K562 (cell line): Measurements from ENCODE around the gene HCRTR2. TPM values are rescaled to one million over a fixed set of nuclear protein-coding genes. Genes with fewer than 3 reads are reported as not detected.

Source experiments
- ATAC-seq: fragments of 200-7000 bp; cut with Tn5 transposase; 3 replicates; pipeline ENCODE4 v1.9.1; 2020; ENCODE audit warnings: moderate library complexity
- BruUV-seq: library from RNA; stranded (reverse); fragments of 400-500 nt; replicated peaks from 2 replicates; lab custom pipeline; 2021; lab: Mats Ljungman, UMichigan
- CTCF ChIA-PET: fragments of 300-600 bp; formaldehyde crosslinking; extraction: SDS; loops from one replicate; lab custom pipeline; 2021; ENCODE audit warnings: low intra/inter-chr PET ratio; lab: Yijun Ruan, JAX
- POLR2A ChIA-PET: fragments of 300-600, 350-650 bp; sonication (Branson Sonifier 250); formaldehyde crosslinking; extraction: SDS; loops from one replicate; lab custom pipeline; 2021; ENCODE audit warnings: antibody characterized with exemption, inconsistent platforms; lab: Yijun Ruan, JAX
- DNase-seq, 4 experiments: peaks; one replicate each; pipeline versions ENCODE4 v3.0.0 to v3.0.0-alpha.2; 2011 to 2018; ENCODE audit warnings: low spot score in 3 of 4, mixed read lengths in 3 of 4; ENCODE audit errors: extremely low read depth in 1 of 4
- FAIRE-seq: peaks from 2 replicates; lab custom pipeline; 2011; peaks lifted over from hg19 to GRCh38; lab: Jason Lieb, UNC
- H2AFZ ChIP-seq: 2 replicates; pipeline ENCODE4 v1.6.0; 2011; ENCODE audit warnings: low read depth, low read length, control low read depth, inconsistent platforms
- H3K27ac ChIP-seq: fragments of 200-600 bp; 3 replicates; pipeline ENCODE4 v1.8.0; 2011; ENCODE audit warnings: low read depth, mild to moderate bottlenecking, control low read depth, inconsistent platforms, low read length, moderate library complexity, mixed read lengths; ENCODE audit errors: extremely low read depth
- H3K27me3 ChIP-seq, 2 experiments: fragments of 300-600 bp in 1 of 2; 2 replicates in 1 of 2; 3 replicates in 1 of 2; pipeline versions ENCODE4 v1.6.0 to v1.8.0; 2011; ENCODE audit warnings: inconsistent platforms in 2 of 2, low read length in 2 of 2, mild to moderate bottlenecking in 1 of 2, mixed read lengths in 1 of 2, moderate library complexity in 1 of 2; ENCODE audit not compliant: control insufficient read depth in 2 of 2, insufficient read depth in 2 of 2
- H3K36me3 ChIP-seq: fragments of 300-600 bp; 3 replicates; pipeline ENCODE4 v1.8.0; 2011; ENCODE audit warnings: mild to moderate bottlenecking, low read length, inconsistent platforms; ENCODE audit not compliant: control insufficient read depth, insufficient read depth
- H3K4me1 ChIP-seq, 2 experiments: fragments of 200-600 bp in 1 of 2; replicated peaks in 1 of 2; 2 replicates in 1 of 2; 3 replicates in 1 of 2; pipeline versions ENCODE4 v1.5.1 to v1.8.0; 2011; ENCODE audit warnings: inconsistent platforms in 2 of 2, low read length in 2 of 2, mild to moderate bottlenecking in 1 of 2, mixed read lengths in 1 of 2, moderate library complexity in 1 of 2; ENCODE audit not compliant: control insufficient read depth in 2 of 2, insufficient read depth in 2 of 2
- H3K4me2 ChIP-seq: 2 replicates; pipeline ENCODE4 v1.6.1; 2011; ENCODE audit warnings: low read length, control low read depth, inconsistent platforms, mixed read lengths; ENCODE audit not compliant: insufficient read depth
- H3K4me3 ChIP-seq: fragments of 200-600 bp; sonication (generic), shearing (Covaris generic); 2 replicates; pipeline ENCODE4 v1.5.1; 2016; ENCODE audit warnings: control low read depth, inconsistent platforms
- H3K79me2 ChIP-seq: fragments of 200-600 bp; 3 replicates; pipeline ENCODE4 v1.8.0; 2011; ENCODE audit warnings: low read length, inconsistent platforms; ENCODE audit not compliant: control insufficient read depth, insufficient read depth
- H3K9ac ChIP-seq, 2 experiments: 2 replicates each; pipeline versions ENCODE4 v1.6.0 to v1.6.1; 2011; ENCODE audit warnings: low read depth in 2 of 2, low read length in 2 of 2, control low read depth in 1 of 2, inconsistent platforms in 1 of 2, mild to moderate bottlenecking in 1 of 2, mixed read lengths in 1 of 2; ENCODE audit not compliant: insufficient read depth in 1 of 2
- H3K9me1 ChIP-seq: one replicate; pipeline ENCODE4 v1.6.0; 2011; ENCODE audit warnings: inconsistent platforms, mild to moderate bottlenecking, low read length, moderate library complexity; ENCODE audit not compliant: control insufficient read depth, insufficient read depth
- H3K9me3 ChIP-seq: replicated peaks from 2 replicates; pipeline ENCODE4 v1.5.1; 2011; ENCODE audit warnings: low read depth, low read length, inconsistent platforms; ENCODE audit not compliant: control insufficient read depth, insufficient read depth
- H4K20me1 ChIP-seq: replicated peaks from 2 replicates; pipeline ENCODE4 v1.6.1; 2011; ENCODE audit warnings: low read length, inconsistent platforms, mixed read lengths; ENCODE audit not compliant: control insufficient read depth, insufficient read depth
- BDP1 ChIP-seq: IDR thresholded peaks from 3 replicates; pipeline ENCODE4 v1.6.1; 2011; ENCODE audit not compliant: insufficient read length, insufficient read depth
- CTCF ChIP-seq, 3 experiments: IDR thresholded peaks in 2 of 3; conservative IDR thresholded peaks in 1 of 3; 2 replicates each; pipeline ENCODE4 v1.5.1; 2011 to 2012; ENCODE audit warnings: low read length in 3 of 3, mild to moderate bottlenecking in 3 of 3, control low read depth in 2 of 3, improper control_type of control experiment in 1 of 3, inconsistent platforms in 1 of 3, low read depth in 1 of 3, mixed read lengths in 1 of 3, moderate library complexity in 1 of 3; ENCODE audit not compliant: insufficient read depth in 2 of 3
- FUS ChIP-seq: fragments of 200-400 bp; formaldehyde crosslinking; optimal IDR thresholded peaks from 2 replicates; pipeline ENCODE3; 2017; ENCODE audit warnings: low read depth, low read length
- KHSRP ChIP-seq: fragments of 450-650 bp; IDR thresholded peaks from 2 replicates; pipeline ENCODE4 v1.6.1; 2017
- MXI1 ChIP-seq: IDR thresholded peaks from 2 replicates; pipeline ENCODE4 v1.6.1; 2011; ENCODE audit warnings: low read depth, mild to moderate bottlenecking, improper control_type of control experiment, low read length
- NELFE ChIP-seq: IDR thresholded peaks from 2 replicates; pipeline ENCODE4 v1.6.1; 2011; ENCODE audit warnings: mild to moderate bottlenecking; ENCODE audit not compliant: insufficient read depth, insufficient read length
- NFE2L1 ChIP-seq: fragments of 450-650 bp; IDR thresholded peaks from 2 replicates; pipeline ENCODE4 v1.6.1; 2016; ENCODE audit warnings: missing genetic modification characterization, low read depth, mild to moderate bottlenecking, missing compliant biosample characterization, moderate library complexity, borderline replicate concordance
- RAD21 ChIP-seq, 2 experiments: fragments of 250-450 bp in 1 of 2; fragments of 450-650 bp in 1 of 2; sonication (Bioruptor Pico) in 1 of 2; formaldehyde crosslinking in 1 of 2; IDR thresholded peaks in 1 of 2; conservative IDR thresholded peaks in 1 of 2; 2 replicates each; pipeline versions ENCODE4 v1.4.0 to v1.8.0; 2020 to 2022; ENCODE audit warnings: mild to moderate bottlenecking in 2 of 2, moderate library complexity in 1 of 2
- ZNF277 ChIP-seq: fragments of 250-450 bp; sonication (Bioruptor Pico); IDR thresholded peaks from 2 replicates; pipeline ENCODE4 v1.8.0; 2022; ENCODE audit warnings: inconsistent platforms, mild to moderate bottlenecking, moderate library complexity, borderline replicate concordance
- WGBS: fragments of 100-300 bp; shearing (Covaris generic); methylation state at CpG from one replicate; pipeline ENCODE4 v1.1.6; 2016; ENCODE audit warnings: low coverage, mixed read lengths; ENCODE audit not compliant: insufficient coverage; ENCODE audit errors: missing lambda C conversion rate; 5-methylcytosine and 5-hydroxymethylcytosine counted together
- in situ Hi-C: fragments of 300-500 bp; cut with MboI; formaldehyde crosslinking; loops from 4 replicates; pipeline ENCODE4 v1.15.0; 2018; ENCODE audit warnings: inconsistent platforms, mixed read lengths
- intact Hi-C: fragments of 100-400 bp; cut with micrococcal nuclease; formaldehyde crosslinking; loops from 2 replicates; pipeline ENCODE4 v1.14.2; 2022
- polyA plus RNA-seq, 8 experiments: library from polyadenylated mRNA; depleted of rRNA in 4 of 8; stranded (reverse) in 5 of 8; unstranded in 3 of 8; fragments of >200 nt; fragmentation: Nextera tagmentation in 2 of 8; fragmentation: Illumina TruSeq in 1 of 8; extraction: Ambion mirVana in 2 of 8; extraction: Trizol in 1 of 8; gene quantifications; 2 replicates each; pipeline versions ENCODE4 v1.2.1 to v1.2.3, GENCODE V29; 2011 to 2014; ENCODE audit warnings: inconsistent platforms in 1 of 8, missing spikeins in 1 of 8
- total RNA-seq, 7 experiments: library from RNA; depleted of rRNA in 6 of 7; stranded (reverse); fragments of >200 nt in 6 of 7; fragmentation: Illumina TruSeq in 2 of 7; extraction: Trizol in 2 of 7; gene quantifications; 2 replicates each; pipeline versions ENCODE4 v1.2.1 to v1.2.3, GENCODE V29; 2011 to 2021; ENCODE audit warnings: low replicate concordance in 1 of 7

The HCRTR2 gene
- total and polyA plus RNA-seq, 9 of the 15 experiments (the other 6 are each of a cell fraction or from before 2014, with no cell fraction given) = not detected

- peak; percentile 6 to 43 (median 10) for DNase-seq
- FAIRE-seq = peak; percentile 15
- Histone ChIP-seq H3K27ac (no peak overlapping the region), H3K4me1 (no peaks in the 10 kb centered on the region), H2AFZ (no peak overlapping the region), H3K79me2 (no peaks in the 10 kb centered on the region), H3K4me2 (no peak overlapping the region), H3K9me1 (no peaks in the 10 kb centered on the region), H3K27me3 (no peaks in the 10 kb centered on the region), H3K4me3 (no peak overlapping the region), H3K9ac (no peak overlapping the region), H3K36me3 (no peaks in the 10 kb centered on the region), H4K20me1 (no peaks in the 10 kb centered on the region), H3K9me3 (no peaks in the 10 kb centered on the region; the same call in 1 of the 2 replicates)
- ATAC-seq = no peak
- TF ChIP-seq ZNF277 (CRISPR knock-in tag) (no peak), BDP1 (no peak), CTCF (IDR thresholded peaks at IDR 0.05 in 2 of 3, conservative IDR thresholded peaks at IDR 0.05 in 1 of 3; ENCODE audit: insufficient read depth in 2 of 3, low read depth in 1 of 3, low read length in 3 of 3) (peak in 2 of 3 experiments; percentile 32 to 38; a peak in 2 of 6 replicates), NFE2L1 (no peak), KHSRP (no peak), RAD21 (CRISPR knock-in tag; conservative IDR thresholded peaks at IDR 0.05 in 1 of 2, IDR thresholded peaks at IDR 0.05 in 1 of 2) (peak; percentile 51 to 56), MXI1 (no peak), FUS (no peak), NELFE (no peak)
- 0% methylated on average over 14 of the region's 15 CpGs for WGBS
- ChIA-PET CTCF (no interaction called here), POLR2A (no interaction called here)
- BruUV-seq = no TSS peak
- in situ Hi-C loops = no loop called here
- intact Hi-C loops = loop anchor here (5.0 kb wide), 1 partner anchor 1015 kb away; no protein-coding TSS in a partner anchor
Observed at GRCh38 chr6:55276745-55277530, 102.6 kb downstream of the HCRTR2 start.
